Activated CD4-positive, alpha-beta T cell treated with anti-CD3 and anti-CD28 coated beads, Interleukin-2, amount 50 U/mL, for 16 hours (primary cell): ENCODE results near the gene CACNG5.

Experiments used
- DNase-seq: peaks from one replicate; pipeline ENCODE4 v3.0.0-alpha.2; 2020

Gene CACNG5

GRCh38 chr17:66829386-66829864 lies 5.5 kb upstream of the CACNG5 start:
- peak; percentile 6 for DNase-seq

GRCh38 chr17:66829883-66830282 lies 5.0 kb upstream of the CACNG5 start:
- DNase-seq: no peak

GRCh38 chr17:66830451-66830850 lies 4.5 kb upstream of the CACNG5 start:
- DNase-seq: no peak

- no peak for DNase-seq
These were observed 3.3 kb upstream of the CACNG5 start for GRCh38 chr17:66831383-66832210.

- no peak for DNase-seq
These were observed 1.7 kb upstream of the CACNG5 start for GRCh38 chr17:66833201-66833600.

GRCh38 chr17:66834426-66834918 lies 445 bp upstream of the CACNG5 start:
- no peak for DNase-seq

GRCh38 chr17:66835476-66835875 lies 559 bp downstream of the CACNG5 start:
- DNase-seq: no peak

- no peak for DNase-seq
These were observed 1.4 kb downstream of the CACNG5 start for GRCh38 chr17:66836063-66837005.

- no peak for DNase-seq
These were observed 2.3 kb downstream of the CACNG5 start for GRCh38 chr17:66837226-66837625.

GRCh38 chr17:66837885-66838665 lies 3.2 kb downstream of the CACNG5 start:
- no peak for DNase-seq

GRCh38 chr17:66839616-66840015 lies 4.7 kb downstream of the CACNG5 start:
- DNase-seq: no peak

GRCh38 chr17:66840061-66840460 lies 5.1 kb downstream of the CACNG5 start:
- DNase-seq: no peak

GRCh38 chr17:66841328-66841727 lies 6.4 kb downstream of the CACNG5 start:
- DNase-seq: no peak

GRCh38 chr17:66841744-66842143 lies 6.8 kb downstream of the CACNG5 start:
- no peak for DNase-seq

- DNase-seq: no peak
These were observed 7.6 kb downstream of the CACNG5 start for GRCh38 chr17:66842505-66842904.

GRCh38 chr17:66842959-66843358 lies 8.0 kb downstream of the CACNG5 start:
- DNase-seq: no peak

- no peak for DNase-seq
These were observed 8.7 kb downstream of the CACNG5 start for GRCh38 chr17:66843627-66844026.

- DNase-seq: no peak
These were observed 12.8 kb downstream of the CACNG5 start for GRCh38 chr17:66847704-66848103.

GRCh38 chr17:66848496-66848895 lies 13.6 kb downstream of the CACNG5 start:
- DNase-seq: no peak

GRCh38 chr17:66849032-66849655 lies 14.2 kb downstream of the CACNG5 start:
- DNase-seq: no peak

GRCh38 chr17:66849851-66850580 lies 15.1 kb downstream of the CACNG5 start:
- no peak for DNase-seq
